ENCODE results near the gene ADGRE1.
"Not testable (repeated sequence)": the region's sequence is repeated elsewhere in the genome, so short reads cannot be mapped to it uniquely, and the experiment has no call there.

The ADGRE1 gene, protein sequence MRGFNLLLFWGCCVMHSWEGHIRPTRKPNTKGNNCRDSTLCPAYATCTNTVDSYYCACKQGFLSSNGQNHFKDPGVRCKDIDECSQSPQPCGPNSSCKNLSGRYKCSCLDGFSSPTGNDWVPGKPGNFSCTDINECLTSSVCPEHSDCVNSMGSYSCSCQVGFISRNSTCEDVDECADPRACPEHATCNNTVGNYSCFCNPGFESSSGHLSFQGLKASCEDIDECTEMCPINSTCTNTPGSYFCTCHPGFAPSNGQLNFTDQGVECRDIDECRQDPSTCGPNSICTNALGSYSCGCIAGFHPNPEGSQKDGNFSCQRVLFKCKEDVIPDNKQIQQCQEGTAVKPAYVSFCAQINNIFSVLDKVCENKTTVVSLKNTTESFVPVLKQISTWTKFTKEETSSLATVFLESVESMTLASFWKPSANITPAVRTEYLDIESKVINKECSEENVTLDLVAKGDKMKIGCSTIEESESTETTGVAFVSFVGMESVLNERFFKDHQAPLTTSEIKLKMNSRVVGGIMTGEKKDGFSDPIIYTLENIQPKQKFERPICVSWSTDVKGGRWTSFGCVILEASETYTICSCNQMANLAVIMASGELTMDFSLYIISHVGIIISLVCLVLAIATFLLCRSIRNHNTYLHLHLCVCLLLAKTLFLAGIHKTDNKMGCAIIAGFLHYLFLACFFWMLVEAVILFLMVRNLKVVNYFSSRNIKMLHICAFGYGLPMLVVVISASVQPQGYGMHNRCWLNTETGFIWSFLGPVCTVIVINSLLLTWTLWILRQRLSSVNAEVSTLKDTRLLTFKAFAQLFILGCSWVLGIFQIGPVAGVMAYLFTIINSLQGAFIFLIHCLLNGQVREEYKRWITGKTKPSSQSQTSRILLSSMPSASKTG

DNA sequence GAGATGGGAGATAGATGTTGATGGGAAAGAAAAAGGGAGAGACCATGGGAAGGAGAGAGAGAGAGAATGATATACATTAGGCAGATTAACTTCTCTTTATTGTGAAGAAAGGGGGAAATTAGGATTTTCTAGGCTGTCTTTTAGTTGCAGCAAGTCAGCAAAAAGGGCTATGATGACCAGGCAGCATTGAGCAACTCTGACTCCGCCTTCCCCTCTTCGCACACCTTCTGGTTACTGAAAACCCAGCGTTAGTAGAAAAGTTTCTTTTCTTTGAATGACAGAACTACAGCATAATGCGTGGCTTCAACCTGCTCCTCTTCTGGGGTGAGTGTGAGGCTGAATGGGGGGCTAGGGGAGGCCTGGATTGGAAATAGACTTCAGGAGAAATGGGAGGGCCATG is at the start of gene ADGRE1:
TSS of gene ADGRE1 (plus strand) at position 264 of the 400 bp plus-strand sequence. CDS start at position 294, 30 bp downstream.
- DNase-seq = no peak

DNA sequence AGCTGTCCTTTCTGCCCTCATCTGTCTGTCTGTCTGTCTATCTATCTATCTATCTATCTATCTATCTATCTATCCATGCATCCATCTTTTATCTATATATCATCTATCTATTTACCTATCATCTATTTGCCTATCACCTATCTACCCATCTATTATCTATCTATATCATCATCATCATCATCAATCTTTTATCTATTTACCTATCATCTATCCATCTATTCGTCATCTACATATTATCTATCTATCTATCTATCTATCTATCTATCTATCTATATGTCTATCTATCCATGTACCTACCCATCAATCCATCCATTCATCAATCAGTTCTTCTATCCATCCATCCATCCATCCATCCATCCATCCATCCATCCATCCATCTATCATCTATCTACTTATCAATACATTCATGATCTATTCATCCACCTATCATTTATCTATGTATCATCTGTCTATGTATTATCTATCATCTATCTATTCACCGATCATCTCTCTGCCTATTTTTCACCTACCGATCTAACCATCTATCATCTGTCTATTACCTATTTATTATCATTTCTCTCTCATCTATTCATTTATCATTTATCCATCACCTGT is 49.2 kb upstream of the ADGRE1 start:
- no peak for DNase-seq

DNA sequence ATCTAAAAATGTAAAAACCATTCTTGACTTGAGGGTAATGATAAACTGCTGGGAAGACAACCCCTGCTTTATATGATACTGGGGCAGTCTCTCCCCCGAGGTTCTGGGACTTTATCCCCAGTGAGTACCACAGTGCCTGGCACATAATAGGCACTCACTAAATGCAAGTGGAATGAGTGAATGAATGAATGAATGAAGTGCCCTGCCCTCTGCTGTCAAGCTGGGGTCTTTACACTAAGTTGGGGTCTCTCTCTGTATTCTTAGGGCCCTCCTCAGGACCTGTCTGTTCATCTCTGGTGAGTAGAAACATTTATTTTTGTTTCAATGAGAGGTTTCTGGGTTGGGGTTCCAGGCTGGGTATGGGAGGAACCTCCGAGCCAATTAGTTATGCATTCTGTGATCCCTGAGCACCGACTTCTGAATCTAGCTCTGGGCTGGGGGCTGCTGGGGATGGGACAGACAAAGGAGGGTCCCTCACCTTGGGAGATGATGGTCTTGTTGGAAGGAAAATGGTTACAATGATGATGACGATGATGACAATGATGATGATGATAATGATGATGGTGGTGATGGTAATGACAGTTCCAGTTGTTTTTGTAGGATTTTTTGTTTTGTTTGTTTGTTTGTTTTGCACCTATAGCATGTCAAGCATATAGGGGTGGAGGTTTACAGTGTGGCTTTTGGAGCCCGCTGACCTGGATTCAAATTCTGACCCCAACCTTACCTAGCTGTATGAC is 44.3 kb upstream of the ADGRE1 start:
- DNase-seq = no peak

DNA sequence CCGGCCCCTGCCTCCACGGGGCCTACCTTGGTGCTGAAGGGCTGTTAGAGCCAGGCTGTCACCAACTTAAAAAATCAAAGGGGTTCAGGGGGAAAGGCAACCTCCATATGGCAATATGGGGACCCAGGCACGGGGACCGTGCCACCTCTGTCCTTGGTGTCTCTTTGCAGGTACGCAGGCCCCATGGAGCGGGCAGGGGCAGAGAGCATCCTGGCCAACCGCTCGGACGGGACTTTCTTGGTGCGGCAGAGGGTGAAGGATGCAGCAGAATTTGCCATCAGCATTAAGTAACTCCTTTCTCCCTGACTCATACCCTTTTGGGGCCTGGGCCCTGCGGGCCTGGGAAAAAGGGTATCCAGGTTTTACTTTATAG is 39.6 kb upstream of the ADGRE1 start:
- no peak for DNase-seq

DNA sequence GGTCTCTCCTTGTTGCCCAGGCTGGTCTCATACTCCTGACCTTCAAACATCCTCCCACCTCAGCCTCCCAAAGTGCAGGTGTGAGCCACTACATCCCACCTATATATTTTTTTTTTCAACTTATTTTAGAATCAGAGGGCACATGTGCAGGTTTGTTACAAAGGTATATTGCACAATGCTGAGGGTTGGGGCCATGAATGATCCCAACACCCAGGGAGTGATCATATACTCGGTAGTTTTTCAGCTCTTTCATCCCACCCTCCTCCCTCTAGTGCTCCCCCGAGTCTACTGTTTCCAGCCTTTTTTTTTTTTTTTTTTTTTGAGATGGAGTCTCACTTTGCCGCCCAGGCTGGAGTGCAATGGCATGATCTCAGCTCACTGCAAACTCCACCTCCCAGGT is 38.4 kb upstream of the ADGRE1 start:
- DNase-seq = no peak

DNA sequence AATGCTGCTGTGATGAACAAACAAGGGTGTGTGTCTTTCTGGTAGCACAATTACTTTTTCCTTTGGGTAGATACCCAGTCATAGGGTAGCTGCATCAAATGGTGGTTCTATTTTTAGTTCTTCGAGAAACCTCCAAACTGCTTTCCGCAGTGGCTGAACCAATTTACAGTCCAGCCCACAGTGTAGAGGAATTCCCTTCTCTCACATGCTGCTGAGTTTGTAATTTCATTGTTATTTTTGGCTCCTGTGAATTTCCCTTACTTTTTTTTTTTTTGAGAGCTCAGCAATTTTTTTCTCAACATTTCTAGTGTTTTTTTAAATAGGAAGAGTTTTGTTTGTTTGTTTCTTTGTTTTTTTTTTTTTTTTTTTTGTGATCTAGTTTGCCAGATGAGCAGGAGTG is 37.5 kb upstream of the ADGRE1 start:
- DNase-seq = no peak

DNA sequence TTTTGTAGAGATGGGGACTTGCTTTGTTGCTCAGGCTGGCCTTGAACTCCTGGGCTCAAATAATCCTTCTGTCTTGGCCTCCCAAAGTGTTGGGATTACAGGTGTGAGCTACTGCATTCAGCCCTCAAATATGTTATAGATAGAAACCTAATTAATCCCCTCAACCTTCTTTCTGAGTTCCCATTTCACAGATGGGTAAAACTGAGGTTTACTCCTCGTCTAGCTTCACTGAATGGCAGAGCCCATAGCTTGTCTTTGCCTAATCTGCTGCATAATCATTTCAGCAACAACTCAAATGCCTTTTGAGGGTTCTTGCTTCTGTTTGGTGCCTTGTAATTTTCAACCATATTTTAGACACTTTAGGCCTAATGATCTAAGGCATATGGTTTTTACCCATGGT is 36.0 kb upstream of the ADGRE1 start:
- no peak for DNase-seq

DNA sequence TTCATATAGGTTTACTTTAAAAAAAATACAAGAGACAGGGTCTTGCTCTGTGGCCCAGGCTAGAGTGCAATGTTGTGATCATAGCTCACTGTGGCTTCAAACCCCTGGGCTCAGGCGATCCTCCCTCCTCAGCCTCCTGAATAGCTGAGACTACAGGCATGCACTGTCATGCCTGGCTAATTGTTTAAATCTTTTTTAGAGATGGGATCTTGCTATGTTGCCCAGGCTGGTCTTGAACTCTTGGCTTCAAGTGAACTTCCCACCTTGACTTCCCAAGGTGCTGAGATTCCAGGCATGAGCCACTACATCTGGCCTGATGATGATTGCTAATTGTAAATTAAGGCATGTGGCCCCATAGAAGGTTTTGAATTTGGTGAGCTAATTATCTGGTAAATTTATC is 35.4 kb upstream of the ADGRE1 start:
- DNase-seq = no peak

DNA sequence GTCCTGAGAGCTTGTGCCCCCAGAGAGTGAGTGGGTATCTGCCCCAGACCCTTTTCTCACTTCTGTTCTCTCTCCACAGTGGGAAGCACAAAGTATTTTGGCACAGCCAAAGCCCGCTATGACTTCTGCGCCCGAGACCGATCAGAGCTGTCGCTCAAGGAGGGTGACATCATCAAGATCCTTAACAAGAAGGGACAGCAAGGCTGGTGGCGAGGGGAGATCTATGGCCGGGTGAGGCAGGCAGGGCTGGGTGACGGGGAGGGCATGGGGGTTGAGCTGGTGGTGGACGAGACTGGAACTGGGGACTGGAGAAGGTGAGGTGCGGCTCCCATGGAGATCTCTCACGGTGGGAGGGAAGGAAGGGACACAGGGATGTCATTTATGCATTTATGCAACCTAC is 33.5 kb upstream of the ADGRE1 start:
- no peak for DNase-seq

DNA sequence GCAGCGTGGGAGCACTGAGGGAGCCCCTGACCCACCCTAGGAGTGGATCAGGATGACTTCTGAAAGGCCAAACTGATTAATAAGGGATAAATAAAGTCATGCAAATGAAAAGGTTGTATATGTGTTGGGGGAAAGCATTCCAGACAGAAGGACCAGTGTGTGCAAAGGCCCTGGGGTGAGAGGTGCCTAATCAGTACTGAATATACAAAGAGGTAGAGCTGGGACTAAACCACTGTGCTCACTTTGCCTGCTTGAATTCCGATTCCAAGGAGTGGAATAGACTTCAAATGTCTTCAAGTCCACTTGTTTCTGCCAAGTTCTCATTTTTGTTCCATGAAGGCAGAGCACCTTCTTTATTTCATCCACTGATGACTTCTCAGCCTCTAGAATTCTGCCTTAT is 32.6 kb upstream of the ADGRE1 start:
- no peak for DNase-seq

DNA sequence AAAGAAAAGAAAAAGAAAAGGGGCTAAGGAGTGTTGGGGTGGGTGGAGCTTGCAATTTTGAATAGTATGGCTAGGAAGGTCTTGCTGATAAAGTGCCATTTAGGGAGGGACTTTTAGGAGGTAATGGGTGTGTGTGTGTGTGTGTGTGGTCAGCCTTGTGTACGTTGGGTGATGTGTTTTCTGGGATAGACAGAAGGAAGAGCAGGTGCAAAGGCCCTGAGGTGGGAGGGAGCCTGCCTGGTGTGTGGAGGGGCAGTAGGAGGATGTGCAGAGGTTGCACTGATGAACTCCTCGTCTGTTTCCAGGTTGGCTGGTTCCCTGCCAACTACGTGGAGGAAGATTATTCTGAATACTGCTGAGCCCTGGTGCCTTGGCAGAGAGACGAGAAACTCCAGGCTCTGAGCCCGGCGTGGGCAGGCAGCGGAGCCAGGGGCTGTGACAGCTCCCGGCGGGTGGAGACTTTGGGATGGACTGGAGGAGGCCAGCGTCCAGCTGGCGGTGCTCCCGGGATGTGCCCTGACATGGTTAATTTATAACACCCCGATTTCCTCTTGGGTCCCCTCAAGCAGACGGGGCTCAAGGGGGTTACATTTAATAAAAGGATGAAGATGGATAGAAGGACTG is 30.5 kb upstream of the ADGRE1 start:
- DNase-seq = no peak

DNA sequence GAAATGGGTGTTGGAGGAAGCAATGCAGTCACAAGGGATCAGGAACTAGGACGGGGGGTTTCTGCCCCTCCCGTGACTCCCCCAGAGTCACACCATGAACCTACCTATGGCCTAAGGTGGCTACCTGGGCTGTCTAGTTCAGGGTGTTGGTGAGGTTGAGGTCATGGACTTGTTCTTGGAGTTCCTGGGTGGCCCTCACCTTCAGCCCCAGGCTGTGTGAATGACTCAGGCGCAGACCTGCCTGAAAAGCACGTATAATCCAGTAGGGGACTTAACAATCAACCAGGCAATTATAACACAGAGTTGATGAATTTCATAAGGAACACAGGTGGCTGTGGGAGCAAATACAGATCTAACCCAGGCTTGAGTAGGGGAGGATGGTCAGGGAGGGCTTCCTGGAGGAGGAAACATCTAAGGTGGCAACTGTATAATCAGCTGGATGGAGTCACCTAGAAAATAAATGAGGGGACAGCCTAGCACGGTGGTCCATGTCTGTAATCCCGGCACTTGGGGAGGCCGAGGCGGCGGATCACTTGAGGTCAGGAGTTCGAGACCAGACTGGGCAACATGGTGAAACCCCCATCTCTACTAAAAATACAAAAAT is 25.6 kb upstream of the ADGRE1 start:
- DNase-seq = no peak

DNA sequence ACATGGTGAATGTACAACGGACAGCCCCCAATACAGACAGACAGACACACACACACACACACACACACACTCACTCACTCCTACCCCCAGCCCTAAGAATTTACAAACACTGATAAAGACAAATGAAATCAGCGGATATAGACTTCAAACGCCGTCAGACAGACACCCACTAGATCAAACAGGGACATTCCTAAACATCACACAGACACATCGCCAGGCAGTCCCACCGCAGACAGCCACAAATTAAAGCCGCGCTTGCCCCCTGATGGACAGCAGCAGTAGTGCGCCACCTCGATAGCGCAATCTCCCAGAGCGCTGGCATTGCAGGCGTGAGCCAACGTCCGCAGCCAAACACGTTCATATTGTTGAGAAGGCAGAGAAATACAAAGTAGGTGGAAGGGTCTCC is 24.7 kb upstream of the ADGRE1 start:
- peak; percentile 94 for DNase-seq

DNA sequence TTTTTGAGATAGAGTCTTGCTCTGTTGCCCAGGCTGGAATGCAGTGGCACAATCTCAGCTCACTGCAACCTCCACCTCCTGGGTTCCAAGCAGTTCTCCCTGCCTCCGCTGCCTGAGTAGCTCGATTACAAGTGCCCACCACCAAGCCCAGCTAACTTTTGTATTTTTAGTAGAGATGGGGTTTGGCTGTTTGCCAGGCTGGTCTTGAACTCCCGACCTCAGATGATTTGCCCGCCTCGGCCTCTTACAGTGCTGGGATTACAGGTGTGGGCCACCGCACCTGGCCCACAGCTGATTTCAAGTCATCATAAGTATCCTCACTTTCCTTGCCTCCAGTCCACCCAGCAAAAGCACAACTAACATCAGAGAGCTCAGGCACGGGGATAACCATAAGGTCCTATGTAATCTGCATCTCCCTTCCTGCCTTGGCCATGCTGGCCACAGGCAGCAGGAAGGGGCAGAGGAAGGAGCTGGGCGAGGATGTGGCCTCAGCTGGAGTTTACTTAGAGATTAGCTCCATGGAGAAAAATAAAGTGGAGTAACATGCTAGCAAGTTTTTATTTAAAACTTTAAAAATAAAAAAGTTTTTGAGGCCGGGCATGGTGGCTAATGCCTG is 22.9 kb upstream of the ADGRE1 start:
- DNase-seq = no peak

DNA sequence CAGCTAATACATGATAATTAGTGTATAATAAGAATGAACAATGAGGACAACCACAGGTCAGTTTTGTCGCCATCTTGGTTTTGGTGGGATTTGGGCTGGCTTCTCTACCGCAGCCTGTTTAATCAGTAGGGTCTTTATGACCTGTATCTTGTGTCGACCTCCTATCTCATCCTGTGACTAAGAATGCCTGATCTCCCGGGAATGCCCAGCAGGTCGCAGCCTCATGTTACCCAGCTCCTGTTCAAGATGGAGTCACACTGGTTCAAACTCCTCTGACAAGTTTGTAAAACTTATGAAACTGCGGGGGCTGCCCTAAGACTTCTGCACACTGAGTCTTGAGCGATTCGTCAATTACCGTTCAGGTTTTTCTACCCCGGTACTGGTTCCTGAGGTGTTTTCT is 21.5 kb upstream of the ADGRE1 start:
- DNase-seq = no peak

DNA sequence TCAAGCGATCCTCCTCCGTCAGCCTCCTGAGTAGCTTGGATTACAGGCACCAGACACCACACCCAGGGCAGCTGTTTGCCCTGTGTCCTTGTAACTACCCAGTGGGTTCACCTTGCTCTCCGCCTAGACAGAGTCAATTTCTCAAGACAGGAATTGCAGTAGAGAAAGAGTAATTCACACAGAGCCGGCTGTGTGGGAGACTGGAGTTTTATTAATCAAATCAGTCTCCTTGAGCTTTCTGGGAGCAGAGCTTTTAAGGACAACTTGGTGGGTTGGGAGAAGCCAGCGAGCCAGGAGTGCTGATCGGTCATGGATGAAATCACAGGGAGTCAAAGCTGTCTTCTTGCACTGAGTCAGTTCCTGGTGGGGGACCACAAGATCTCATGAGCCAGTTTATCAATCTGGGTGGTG is 20.6 kb upstream of the ADGRE1 start:
- no peak for DNase-seq

DNA sequence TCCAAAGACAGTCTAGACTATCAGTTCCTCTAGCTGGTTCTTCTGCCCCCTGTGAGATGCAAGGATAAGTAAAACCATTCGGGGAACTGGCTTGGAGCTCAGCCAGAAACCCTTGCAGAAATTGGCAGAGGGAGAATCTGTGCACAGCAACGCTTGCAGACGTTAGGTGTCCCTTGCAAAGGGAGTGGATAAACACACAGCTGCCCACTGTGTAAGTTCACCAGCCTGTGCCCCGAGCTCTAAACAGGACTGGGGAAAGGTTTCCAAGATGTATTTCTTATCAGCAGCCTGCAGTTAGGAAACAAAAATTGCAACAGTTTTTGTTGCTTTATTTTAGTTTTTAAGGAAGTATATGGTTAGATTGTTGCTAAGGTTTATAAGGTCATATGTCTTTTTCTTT is 19.0 kb upstream of the ADGRE1 start:
- DNase-seq = no peak

DNA sequence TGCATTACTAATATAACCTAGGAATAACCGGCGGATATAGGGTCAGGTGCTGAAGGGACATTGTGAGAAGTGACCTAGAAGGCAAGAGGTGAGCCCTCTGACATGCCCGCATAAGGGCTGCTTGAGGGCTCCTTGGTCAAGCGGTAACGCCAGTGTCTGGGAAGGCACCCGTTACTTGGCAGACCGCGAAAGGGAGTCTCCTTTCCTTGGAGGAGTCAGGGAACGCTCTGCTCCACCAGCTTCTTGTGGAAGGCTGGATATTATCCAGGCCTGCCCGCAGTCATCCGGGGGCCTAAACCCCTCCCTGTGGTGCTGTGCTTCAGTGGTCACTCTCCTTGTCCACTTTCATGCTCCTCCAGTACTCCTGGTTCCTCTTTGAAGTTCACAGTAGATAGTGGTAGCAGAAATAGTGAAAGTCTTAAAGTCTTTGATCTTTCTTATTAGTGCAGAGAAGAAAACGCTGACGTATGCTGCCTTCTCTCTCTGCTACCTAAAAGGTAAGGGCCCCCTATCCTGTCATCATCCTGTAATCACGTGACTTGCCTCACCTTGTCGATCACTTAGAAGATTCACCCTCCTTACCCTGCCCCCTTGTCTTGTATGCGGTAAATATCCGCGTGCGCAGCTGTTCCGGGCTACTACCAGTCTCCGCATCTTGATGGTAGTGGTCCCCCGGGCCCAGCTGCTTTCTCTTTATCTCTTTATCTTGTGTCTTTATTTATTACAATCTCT is 18.1 kb upstream of the ADGRE1 start:
- not testable (repeated sequence) for DNase-seq

DNA sequence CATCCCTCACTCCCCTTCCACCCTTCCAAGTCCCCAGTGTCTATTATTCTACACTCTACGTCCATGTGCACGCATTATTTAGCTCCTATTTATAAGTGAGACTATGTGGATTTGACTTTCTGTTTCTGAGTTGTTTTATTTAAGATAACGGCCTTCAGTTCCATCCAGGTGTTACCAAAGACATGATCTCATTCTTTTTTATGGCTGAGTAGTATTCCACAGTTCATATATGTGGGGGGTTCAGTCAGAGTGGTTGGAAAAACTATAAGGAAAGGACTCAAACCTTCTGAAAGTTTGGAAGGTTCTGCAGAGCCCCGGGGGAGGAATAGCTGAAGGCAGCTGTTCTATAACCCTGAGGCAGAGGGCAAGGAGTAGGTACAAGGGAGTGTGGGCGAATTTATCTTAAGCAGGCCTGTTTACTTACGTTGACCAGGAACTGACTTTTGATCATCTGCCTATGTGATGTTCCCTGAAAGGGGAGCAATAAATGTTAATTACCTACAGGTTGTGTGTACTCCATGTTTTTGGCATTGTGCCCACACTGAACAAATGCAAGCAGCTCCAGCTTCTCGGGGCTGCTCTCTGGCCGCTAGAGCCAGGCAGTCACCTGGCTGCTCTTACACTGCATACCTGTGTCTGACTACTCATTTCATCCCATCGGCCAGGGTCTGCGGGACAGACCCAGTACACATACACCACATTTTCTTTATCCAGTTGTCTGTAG is 13.5 kb upstream of the ADGRE1 start:
- no peak for DNase-seq

DNA sequence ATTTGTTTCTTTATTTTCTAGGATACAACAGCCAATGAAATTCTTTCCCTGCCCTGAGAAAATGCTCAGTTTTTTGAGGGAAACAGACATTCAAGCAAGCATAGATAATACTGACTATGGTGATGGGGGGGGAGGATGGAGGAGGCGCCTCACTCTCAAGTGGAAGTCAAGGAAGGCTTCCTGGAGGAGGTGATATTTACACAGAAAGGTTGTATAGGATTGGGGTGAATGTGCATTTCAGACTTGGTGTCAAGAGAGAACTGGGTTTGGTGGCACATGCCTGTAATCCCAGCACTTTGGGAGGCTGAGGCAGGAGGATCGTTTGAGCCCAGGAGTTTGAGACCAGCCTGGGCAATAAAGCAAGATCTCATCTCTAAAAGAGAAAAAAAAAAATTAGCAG is 12.2 kb upstream of the ADGRE1 start:
- DNase-seq = no peak
